Measurements from ENCODE around the gene SMARCAD1. TPM values are rescaled to one million over a fixed set of nuclear protein-coding genes. Genes with fewer than 3 reads are reported as not detected.

Gene SMARCAD1
- total and polyA plus RNA-seq, 9 of the 15 experiments (the other 6 are each of a cell fraction or from before 2014, with no cell fraction given), result 11.2 to 52.2 (median 34.6) TPM

GRCh38 chr4:94232519-94232918, 24.9 kb downstream of the SMARCAD1 start:
- no peak for FAIRE-seq
- H3K27ac ChIP-seq (ENCODE audit: extremely low read depth, low read depth, low read length), result no peak overlapping the region
- ChIA-PET POLR2A (no interaction called here), CTCF (ENCODE audit: low intra/inter-chr PET ratio) (no interaction called here)
- no peaks in the 10 kb centered on the region for H3K9me1 ChIP-seq (ENCODE audit: control insufficient read depth, insufficient read depth, low read length)
- in situ Hi-C loops (cut with MboI), result no loop called here
- WGBS (ENCODE audit: insufficient coverage, low coverage, missing lambda C conversion rate), result 97% methylated on average over 6 of the region's 6 CpGs
- no TSS peak for BruUV-seq (replicated peaks)
- TF ChIP-seq ZNF41 (CRISPR knock-in tag; conservative IDR thresholded peaks at IDR 0.05), result no peak
- no peak for ATAC-seq
- no peak overlapping the region for H3K9ac ChIP-seq (ENCODE audit: insufficient read depth in 1 of 2, low read depth in 2 of 2, low read length in 2 of 2)
- peaks cover 2 to 3% of the 10 kb centered on the region in 2 experiments; a peak in 1 of 5 replicates for H3K4me1 ChIP-seq (replicated peaks in 1 of 2; ENCODE audit: control insufficient read depth in 2 of 2, insufficient read depth in 2 of 2, low read length in 2 of 2)
- peaks cover 7% of the 10 kb centered on the region; the same call in 2 of the 3 replicates for H3K79me2 ChIP-seq (ENCODE audit: control insufficient read depth, insufficient read depth, low read length)
- no peak overlapping the region for H3K4me2 ChIP-seq (ENCODE audit: insufficient read depth, low read length)
- no peak for DNase-seq (ENCODE audit: extremely low read depth in 1 of 4, low spot score in 3 of 4)
- intact Hi-C loops (cut with micrococcal nuclease), result no loop called here
- H2AFZ ChIP-seq (ENCODE audit: low read depth, low read length), result no peak overlapping the region
- peaks cover 72% of the 10 kb centered on the region for H3K36me3 ChIP-seq (ENCODE audit: control insufficient read depth, insufficient read depth, low read length)
- no peaks in the 10 kb centered on the region for H3K9me3 ChIP-seq (replicated peaks; ENCODE audit: control insufficient read depth, insufficient read depth, low read depth, low read length)
- H3K27me3 ChIP-seq (ENCODE audit: control insufficient read depth in 2 of 2, insufficient read depth in 2 of 2, low read length in 2 of 2), result no peaks in the 10 kb centered on the region
- H3K4me3 ChIP-seq, result no peak overlapping the region
- no peaks in the 10 kb centered on the region for H4K20me1 ChIP-seq (replicated peaks; ENCODE audit: control insufficient read depth, insufficient read depth, low read length)

GRCh38 chr4:94235825-94236224, 28.2 kb downstream of the SMARCAD1 start:
- H3K27ac ChIP-seq (ENCODE audit: extremely low read depth, low read depth, low read length), result no peak overlapping the region
- no peak overlapping the region for H3K4me2 ChIP-seq (ENCODE audit: insufficient read depth, low read length)
- no peak for DNase-seq (ENCODE audit: extremely low read depth in 1 of 4, low spot score in 3 of 4)
- H3K36me3 ChIP-seq (ENCODE audit: control insufficient read depth, insufficient read depth, low read length), result peaks cover 79% of the 10 kb centered on the region
- no peaks in the 10 kb centered on the region for H3K79me2 ChIP-seq (ENCODE audit: control insufficient read depth, insufficient read depth, low read length)
- TF ChIP-seq RCOR1 (IDR thresholded peaks at IDR 0.05; ENCODE audit: borderline replicate concordance in 1 of 2, low read depth in 2 of 2, low read length in 2 of 2) (no peak), CEBPZ (IDR thresholded peaks at IDR 0.05; ENCODE audit: borderline replicate concordance, low read depth, low read length) (no peak), CREM (IDR thresholded peaks at IDR 0.05; ENCODE audit: low read depth) (no peak), SMARCA5 (IDR thresholded peaks at IDR 0.05) (no peak), SAFB2 (IDR thresholded peaks at IDR 0.05; ENCODE audit: borderline replicate concordance, low read depth, low read length, severe bottlenecking) (no peak), ZNF174 (CRISPR knock-in tag; IDR thresholded peaks at IDR 0.05) (no peak), TOE1 (IDR thresholded peaks at IDR 0.05; ENCODE audit: borderline replicate concordance) (no peak), TOE1 (CRISPR knock-in tag; IDR thresholded peaks at IDR 0.05; ENCODE audit: borderline replicate concordance, low read depth) (no peak), RFX1 (IDR thresholded peaks at IDR 0.05) (no peak), DPF2 (IDR thresholded peaks at IDR 0.05) (no peak)
- H4K20me1 ChIP-seq (replicated peaks; ENCODE audit: control insufficient read depth, insufficient read depth, low read length), result no peaks in the 10 kb centered on the region
- ATAC-seq, result no peak
- H3K27me3 ChIP-seq (ENCODE audit: control insufficient read depth in 2 of 2, insufficient read depth in 2 of 2, low read length in 2 of 2), result no peaks in the 10 kb centered on the region
- H3K9ac ChIP-seq (ENCODE audit: insufficient read depth in 1 of 2, low read depth in 2 of 2, low read length in 2 of 2), result no peak overlapping the region
- no peaks in the 10 kb centered on the region for H3K9me3 ChIP-seq (replicated peaks; ENCODE audit: control insufficient read depth, insufficient read depth, low read depth, low read length)
- in situ Hi-C loops (cut with MboI) (no loop called here), intact Hi-C loops (cut with micrococcal nuclease) (no loop called here)
- H3K4me1 ChIP-seq (replicated peaks in 1 of 2; ENCODE audit: control insufficient read depth in 2 of 2, insufficient read depth in 2 of 2, low read length in 2 of 2), result no peaks in the 10 kb centered on the region
- ChIA-PET POLR2A (no interaction called here), CTCF (ENCODE audit: low intra/inter-chr PET ratio) (no interaction called here)
- H2AFZ ChIP-seq (ENCODE audit: low read depth, low read length), result no peak overlapping the region
- H3K4me3 ChIP-seq, result no peak overlapping the region
- no peaks in the 10 kb centered on the region for H3K9me1 ChIP-seq (ENCODE audit: control insufficient read depth, insufficient read depth, low read length)
- no TSS peak for BruUV-seq (replicated peaks)
- FAIRE-seq, result no peak

Data from K562 (cell line).